GM19397 (cell line): ENCODE measurements around the gene BNIP5.

Experiments
- ATAC-seq: cut with Tn5 transposase; IDR thresholded peaks from one replicate; pipeline ENCODE4 v1.9.1; 2021; ENCODE audit warnings: mild to moderate bottlenecking, moderate library complexity; ENCODE audit not compliant: unreplicated experiment

Gene BNIP5

GRCh38 chr6:36301085-36301658 lies 35.5 kb downstream of the BNIP5 start:
- ATAC-seq: no peak

DNA sequence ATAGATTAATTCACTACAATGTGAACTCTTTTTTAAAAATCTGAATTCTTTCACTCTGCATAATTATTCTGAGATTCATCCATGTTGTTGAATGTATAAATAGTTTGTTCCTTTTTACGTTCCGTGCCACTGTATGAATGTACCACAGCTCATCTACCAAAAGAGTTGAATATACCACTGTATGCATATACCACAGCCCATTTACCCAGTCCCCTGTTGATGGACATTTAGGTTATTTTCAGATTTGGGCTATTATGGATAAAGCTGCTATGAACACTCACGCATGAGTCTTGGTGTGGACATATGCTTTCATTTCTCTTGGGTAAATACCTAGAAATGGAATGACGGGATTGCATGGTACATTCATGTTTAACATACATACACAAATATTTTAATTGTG lies 38.7 kb downstream of the BNIP5 start:
- no peak for ATAC-seq

GRCh38 chr6:36297511-36297910 lies 39.2 kb downstream of the BNIP5 start:
- ATAC-seq: no peak

DNA sequence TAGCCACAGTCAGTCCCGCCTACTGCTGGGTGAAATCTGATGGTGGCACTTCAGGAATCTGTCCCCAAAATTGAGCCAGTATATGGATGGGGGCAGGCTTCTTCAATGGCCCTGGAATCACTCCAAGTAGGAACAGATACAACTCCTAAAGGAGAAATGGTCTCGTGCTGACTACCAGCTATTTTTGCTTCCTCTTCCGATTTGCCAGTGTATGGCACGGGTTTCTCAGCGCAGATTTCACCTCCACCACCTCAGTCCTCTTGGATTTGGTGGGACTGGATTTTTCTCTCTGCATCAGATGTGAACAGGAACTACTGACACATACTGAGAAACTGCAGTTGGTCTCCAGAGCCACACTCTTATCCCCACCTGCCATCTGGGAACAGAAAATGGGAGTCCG lies 39.6 kb downstream of the BNIP5 start:
- ATAC-seq: no peak

- ATAC-seq: no peak
Observed at GRCh38 chr6:36296240-36296639, 40.4 kb downstream of the BNIP5 start.

DNA sequence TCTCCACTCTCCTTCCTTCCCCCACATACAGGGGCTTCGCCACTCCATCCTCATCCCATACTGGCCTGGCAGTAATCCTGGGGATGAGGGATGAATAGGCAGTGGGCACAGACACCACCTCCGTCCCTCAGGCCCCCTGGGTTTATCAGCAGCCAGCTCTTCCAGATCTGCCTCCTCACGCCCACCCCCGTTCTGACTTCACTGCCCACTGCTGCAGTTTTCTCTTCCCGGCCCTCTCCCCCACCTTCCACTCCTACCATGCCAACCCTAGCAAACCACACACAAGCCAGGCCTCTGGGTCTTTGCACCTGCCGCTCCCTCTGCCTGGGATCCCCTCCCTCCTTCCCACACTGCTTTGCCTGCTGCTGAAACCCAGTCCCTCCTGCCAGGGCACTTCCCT lies 44.5 kb downstream of the BNIP5 start:
- ATAC-seq: no peak

GRCh38 chr6:36290668-36291620 lies 45.7 kb downstream of the BNIP5 start:
- no peak for ATAC-seq

DNA sequence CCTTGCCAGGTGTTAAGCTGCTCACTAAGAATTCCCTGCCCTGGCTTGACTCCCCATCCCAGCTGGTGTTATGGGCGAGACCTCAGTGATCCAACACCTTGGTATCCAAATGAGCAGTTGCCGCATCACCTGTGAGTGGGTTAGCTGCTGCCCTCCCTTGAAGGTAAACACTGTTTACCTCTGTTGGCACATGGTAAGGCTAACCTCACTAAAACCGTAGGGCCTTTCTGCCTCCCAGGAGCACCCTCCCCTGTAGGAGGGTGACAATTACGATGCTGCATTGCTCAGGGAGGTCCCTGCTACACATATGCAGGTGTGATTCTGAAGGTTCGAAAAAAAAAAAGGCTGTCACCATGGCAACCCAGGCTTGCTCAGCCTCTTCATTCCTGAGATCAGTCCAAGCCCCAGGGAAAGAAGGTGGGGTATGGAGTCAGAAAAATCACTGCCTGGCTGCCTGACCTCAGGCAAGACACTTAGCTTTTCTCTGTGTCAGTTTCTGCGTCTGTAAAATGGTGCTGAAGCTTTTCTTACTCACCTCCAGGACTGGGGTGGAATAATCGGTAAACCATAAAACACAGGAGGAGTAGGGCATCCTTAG lies 47.3 kb downstream of the BNIP5 start:
- no peak for ATAC-seq

GRCh38 chr6:36286858-36287257 lies 49.8 kb downstream of the BNIP5 start:
- no peak for ATAC-seq

- no peak for ATAC-seq
Observed at GRCh38 chr6:36285797-36286196, 50.9 kb downstream of the BNIP5 start.

GRCh38 chr6:36285187-36285671 lies 51.5 kb downstream of the BNIP5 start:
- no peak for ATAC-seq

DNA sequence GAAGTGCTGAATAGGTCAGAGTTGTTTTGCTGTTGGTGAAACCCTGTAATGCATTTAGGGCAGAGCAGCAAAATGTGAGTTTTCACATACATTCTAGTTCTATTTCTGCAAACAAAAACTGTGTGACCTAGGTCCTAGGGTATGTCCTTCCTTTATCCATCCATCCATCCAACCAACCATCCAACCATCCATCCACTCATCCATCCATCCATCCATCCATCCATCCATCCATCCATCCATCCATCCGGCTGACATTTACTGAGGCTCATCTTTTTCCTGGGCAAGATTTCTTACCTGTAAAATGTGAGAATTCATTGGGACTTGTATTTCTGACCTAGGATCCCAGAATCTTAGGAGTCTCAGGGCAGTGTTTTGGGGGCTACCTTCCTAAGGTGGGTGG lies 52.3 kb downstream of the BNIP5 start:
- ATAC-seq: no peak

- ATAC-seq: no peak
Observed at GRCh38 chr6:36283608-36284007, 53.1 kb downstream of the BNIP5 start.

DNA sequence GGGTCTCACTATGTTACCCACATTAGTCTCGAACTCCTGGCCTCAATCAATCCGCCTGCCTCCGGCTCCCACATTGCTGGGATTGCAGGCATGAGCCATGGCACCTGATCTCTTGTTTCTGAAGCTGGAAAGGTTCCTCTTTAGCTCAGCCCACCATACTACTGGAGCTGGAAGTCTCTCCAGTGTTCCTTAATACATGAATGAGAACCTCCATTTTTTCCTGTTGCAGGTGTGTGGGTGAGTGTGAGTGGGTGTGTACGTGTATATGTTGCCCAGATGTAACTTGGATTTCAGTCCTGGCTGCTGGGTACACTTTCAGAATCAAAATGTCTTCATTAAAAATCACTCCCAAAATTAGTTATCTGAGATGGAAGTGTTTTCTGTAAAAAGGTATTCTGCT lies 55.7 kb downstream of the BNIP5 start:
- ATAC-seq: no peak

DNA sequence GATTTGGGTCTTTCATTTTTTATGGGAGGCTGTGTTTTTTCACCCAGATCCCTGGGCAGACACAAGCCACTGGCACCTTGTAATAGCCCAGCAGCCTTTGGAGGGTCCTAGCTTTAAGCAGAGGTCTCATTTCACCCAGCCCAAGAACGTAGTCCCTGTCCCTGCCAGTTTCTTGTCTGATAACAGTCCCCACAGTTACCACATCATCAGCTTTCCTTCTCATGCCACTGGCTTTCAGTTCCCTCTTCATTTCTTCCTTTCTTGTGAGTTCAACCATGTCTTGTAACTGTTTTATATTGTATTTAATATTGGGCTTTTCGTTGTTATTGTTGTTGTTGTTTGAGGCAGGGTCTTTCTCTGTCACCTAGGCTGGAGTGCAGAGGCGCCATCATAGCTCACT lies 56.2 kb downstream of the BNIP5 start:
- ATAC-seq: no peak

GRCh38 chr6:36277946-36278470 lies 58.7 kb downstream of the BNIP5 start:
- ATAC-seq: no peak

DNA sequence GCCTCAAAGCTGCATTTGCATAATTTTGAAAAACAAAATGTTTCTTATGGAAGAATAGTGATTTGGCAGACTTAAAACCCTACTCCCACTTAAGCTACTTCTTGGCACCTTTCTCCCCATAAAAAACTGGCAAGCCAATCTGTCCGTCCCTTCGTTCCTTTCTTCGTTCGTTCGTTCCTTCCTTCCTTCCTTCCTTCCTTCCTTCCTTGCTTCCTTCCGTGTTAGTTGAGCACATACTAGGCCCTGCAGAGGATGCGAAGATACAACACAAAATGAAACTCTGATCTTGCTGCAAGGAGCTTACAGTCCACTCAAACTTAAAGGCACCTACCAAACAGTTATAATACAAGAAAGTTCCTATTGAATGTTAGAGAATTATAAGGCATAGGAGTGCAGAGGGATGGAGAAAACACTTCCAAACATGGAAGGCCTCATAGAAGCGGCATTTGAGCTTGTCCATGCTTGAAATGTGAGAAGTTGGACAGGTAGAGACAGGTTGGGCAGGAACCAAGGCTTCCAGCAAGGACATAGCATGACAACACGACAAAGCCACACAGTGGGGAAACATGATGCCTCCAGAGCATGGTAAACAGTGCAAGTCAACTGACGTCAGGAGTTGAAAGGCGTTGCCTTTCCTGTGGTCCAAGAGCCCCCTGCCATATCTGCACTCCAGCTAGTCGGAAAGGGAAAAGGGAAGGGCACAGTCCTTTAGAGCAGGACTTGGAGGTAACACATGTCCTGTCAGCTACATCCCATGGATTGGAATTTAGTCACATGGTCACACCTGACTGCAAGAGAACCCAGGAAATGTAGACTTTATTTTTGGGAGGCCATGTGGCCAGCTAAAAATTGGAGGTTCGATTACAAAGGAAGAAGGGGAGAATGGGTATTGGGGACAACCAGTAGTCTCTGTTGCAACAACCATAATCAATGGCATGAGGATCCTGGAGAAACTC lies 59.8 kb downstream of the BNIP5 start:
- ATAC-seq: no peak

DNA sequence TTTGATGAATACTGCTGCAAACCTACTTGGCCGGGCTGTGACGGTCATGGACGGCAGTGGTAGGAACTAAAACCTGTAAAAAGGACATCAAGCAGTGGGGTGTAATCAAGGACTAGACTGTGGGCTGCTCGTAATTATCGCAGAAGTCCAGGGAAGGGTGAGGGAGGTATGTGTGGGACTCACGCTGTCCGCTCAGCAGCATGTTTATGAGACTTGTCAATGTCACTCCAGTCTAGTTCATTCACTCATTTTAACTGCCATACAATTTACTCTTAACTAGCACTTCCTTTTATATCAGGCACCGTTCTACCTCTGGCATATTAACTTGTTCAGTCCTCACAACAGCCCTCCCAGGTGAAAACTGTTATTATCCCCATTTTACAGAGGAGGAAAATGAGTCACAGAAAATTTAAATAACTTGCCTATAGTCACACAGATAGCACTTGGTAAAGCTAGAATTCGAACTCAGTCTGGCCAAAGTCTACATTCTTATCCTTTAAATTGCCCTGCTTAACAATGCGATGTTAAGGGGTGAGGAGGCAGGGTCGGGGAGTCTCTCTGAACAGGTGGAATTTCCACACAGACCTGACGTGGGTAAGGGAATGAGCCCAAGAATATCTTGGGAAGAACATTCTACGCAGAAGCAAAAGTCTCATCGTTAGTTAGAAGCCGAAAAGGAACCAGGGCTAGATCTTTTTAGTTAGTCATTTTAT lies 62.7 kb downstream of the BNIP5 start:
- no peak for ATAC-seq

DNA sequence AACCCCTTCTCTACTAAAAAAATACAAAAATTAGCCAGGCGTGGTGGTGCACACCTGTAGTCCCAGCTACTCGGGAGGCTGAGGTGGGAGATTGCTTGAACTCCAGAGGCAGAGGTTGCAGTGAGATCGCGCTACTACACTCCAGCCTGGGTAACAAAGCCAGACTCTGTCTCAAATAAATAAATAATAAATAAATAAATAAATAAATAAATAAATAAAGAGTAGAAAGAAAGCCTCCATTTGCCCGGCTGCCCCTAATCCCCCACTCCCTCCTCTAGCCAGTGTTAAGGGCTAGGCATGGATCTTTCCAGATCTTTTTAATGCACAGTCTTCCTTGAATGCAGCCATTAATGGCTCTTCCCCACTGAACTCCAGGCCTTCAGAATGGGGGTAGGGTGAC lies 63.6 kb downstream of the BNIP5 start:
- no peak for ATAC-seq

DNA sequence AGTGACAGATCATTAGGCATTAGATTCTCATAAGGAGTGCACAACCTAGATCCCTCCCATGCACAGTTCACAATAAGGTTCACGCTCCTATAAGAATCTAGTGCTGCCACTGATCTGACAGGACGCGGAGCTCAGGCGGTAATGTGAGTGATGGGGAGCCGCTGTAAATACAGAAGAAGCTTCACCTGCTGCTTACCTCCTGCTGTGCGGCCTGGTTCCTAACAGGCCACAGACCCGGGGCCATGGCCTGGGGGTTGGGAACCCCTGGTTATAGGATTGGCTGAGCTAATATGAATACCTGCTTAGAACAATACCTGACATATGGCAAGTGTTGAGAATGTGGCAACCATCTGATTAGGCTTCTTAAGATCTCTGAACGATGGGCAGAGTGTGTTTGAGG lies 64.5 kb downstream of the BNIP5 start:
- ATAC-seq: no peak
